HFFc6 (cell line): ENCODE measurements around the gene TCP10L. TPM values are rescaled to one million over a fixed set of nuclear protein-coding genes. Genes with fewer than 3 reads are reported as not detected.

Experiments
- DNase-seq: peaks from one replicate; pipeline ENCODE4 v3.0.0-alpha.2; 2018
- H3K27ac Mint-ChIP-seq: 2 replicates; pipeline ENCODE4 v1.8.0; 2020; ENCODE audit warnings: mild to moderate bottlenecking, mixed read lengths
- H3K27me3 Mint-ChIP-seq: 2 replicates; pipeline ENCODE4 v1.8.0; 2021; ENCODE audit warnings: mild to moderate bottlenecking, moderate library complexity, mixed read lengths; ENCODE audit not compliant: insufficient read depth
- H3K36me3 Mint-ChIP-seq: 2 replicates; pipeline ENCODE4 v1.8.0; 2021; ENCODE audit warnings: low read depth, mixed read lengths
- H3K4me1 Mint-ChIP-seq: 2 replicates; pipeline ENCODE4 v1.8.0; 2020; ENCODE audit warnings: low read depth, mixed read lengths
- H3K4me3 Mint-ChIP-seq: 2 replicates; pipeline ENCODE4 v1.8.0; 2020; ENCODE audit warnings: mild to moderate bottlenecking, moderate library complexity, mixed read lengths
- H3K9me3 Mint-ChIP-seq: 2 replicates; pipeline ENCODE4 v1.8.0; 2020; ENCODE audit warnings: mild to moderate bottlenecking, mixed read lengths
- CTCF ChIP-seq: fragments of 200-600 bp; sonication (generic); IDR thresholded peaks from 2 replicates; pipeline ENCODE4 v1.5.0; 2021; ENCODE audit warnings: antibody characterized with exemption, mild to moderate bottlenecking
- total RNA-seq, 6 experiments: library from RNA; stranded (reverse); fragmentation: NEBNext Ultra II Directional; extraction: Animal tissue kit (Norgen Biotek cat#: 25700); gene quantifications; 2 replicates in 1 of 6; 3 replicates in 5 of 6; pipeline ENCODE4 v1.2.3, GENCODE V29; 2021

Gene TCP10L
- total RNA-seq, 6 experiments from 2014 or later = 0.14 TPM; not detected in 5

- Mint-ChIP-seq H3K4me1 (no peaks in the 10 kb centered on the region), H3K27ac (no peak overlapping the region), H3K36me3 (no peaks in the 10 kb centered on the region), H3K27me3 (peaks cover 24% of the 10 kb centered on the region), H3K4me3 (no peak overlapping the region), H3K9me3 (no peaks in the 10 kb centered on the region)
- no peak for DNase-seq
- TF ChIP-seq CTCF = no peak
Observed at GRCh38 chr21:32584472-32584871, 851 bp downstream of the TCP10L start.

GRCh38 chr21:32581732-32582131 lies 3.6 kb downstream of the TCP10L start:
- no peak for TF ChIP-seq CTCF
- Mint-ChIP-seq H3K36me3 (no peaks in the 10 kb centered on the region), H3K27ac (no peak overlapping the region), H3K9me3 (no peaks in the 10 kb centered on the region), H3K4me1 (no peaks in the 10 kb centered on the region), H3K27me3 (peaks cover 34% of the 10 kb centered on the region), H3K4me3 (no peak overlapping the region)
- DNase-seq = no peak

GRCh38 chr21:32580949-32581348 lies 4.4 kb downstream of the TCP10L start:
- no peak for DNase-seq
- Mint-ChIP-seq H3K4me3 (no peak overlapping the region), H3K36me3 (no peaks in the 10 kb centered on the region), H3K27ac (no peak overlapping the region), H3K9me3 (no peaks in the 10 kb centered on the region), H3K4me1 (no peaks in the 10 kb centered on the region), H3K27me3 (peaks cover 39% of the 10 kb centered on the region)
- no peak for TF ChIP-seq CTCF

GRCh38 chr21:32578107-32578691 lies 7.1 kb downstream of the TCP10L start:
- H3K36me3 Mint-ChIP-seq = no peaks in the 10 kb centered on the region
- H3K4me1 Mint-ChIP-seq = no peaks in the 10 kb centered on the region
- TF ChIP-seq CTCF = peak; percentile 64
- H3K4me3 Mint-ChIP-seq = no peak overlapping the region
- no peak overlapping the region for H3K27ac Mint-ChIP-seq
- H3K27me3 Mint-ChIP-seq = peaks cover 38% of the 10 kb centered on the region
- no peaks in the 10 kb centered on the region for H3K9me3 Mint-ChIP-seq
- DNase-seq = no peak

- peaks cover 33% of the 10 kb centered on the region for H3K27me3 Mint-ChIP-seq
- H3K4me1 Mint-ChIP-seq = no peaks in the 10 kb centered on the region; the same call in 1 of the 2 replicates
- no peak overlapping the region for H3K4me3 Mint-ChIP-seq
- no peak for TF ChIP-seq CTCF
- no peaks in the 10 kb centered on the region for H3K36me3 Mint-ChIP-seq
- H3K9me3 Mint-ChIP-seq = no peaks in the 10 kb centered on the region
- no peak overlapping the region for H3K27ac Mint-ChIP-seq
- no peak for DNase-seq
Observed at GRCh38 chr21:32576011-32576410, 9.3 kb downstream of the TCP10L start.
